Astrocyte (in vitro differentiated cells and primary cell): ENCODE results near the gene L1CAM.

Experiments
- CTCF ChIP-seq: IDR thresholded peaks from 2 replicates; pipeline ENCODE4 v1.5.1; 2011; ENCODE audit warnings: low read depth, mild to moderate bottlenecking, inconsistent platforms, low read length, moderate library complexity; ENCODE audit not compliant: insufficient read depth
- EZH2 ChIP-seq: IDR thresholded peaks from 2 replicates; pipeline ENCODE4 v1.6.1; 2012; ENCODE audit warnings: mild to moderate bottlenecking, low read length, inconsistent platforms; ENCODE audit not compliant: insufficient read depth

- TF ChIP-seq CTCF, result no peak
- TF ChIP-seq EZH2, result no peak
Measured at GRCh38 chrX:153876112-153876491, 9.9 kb downstream of the L1CAM start.
